BLaER1 (cell line): ENCODE results near the gene ARAP3.

Source experiments
- H3K27ac ChIP-seq: shearing (Covaris generic); formaldehyde crosslinking; 2 replicates; pipeline ENCODE4 v1.8.1; 2022
- H3K27me3 ChIP-seq: shearing (Covaris generic); formaldehyde crosslinking; 2 replicates; pipeline ENCODE4 v1.8.1; 2022
- H3K36me3 ChIP-seq: shearing (Covaris generic); formaldehyde crosslinking; 2 replicates; pipeline ENCODE4 v1.8.1; 2022
- H3K4me1 ChIP-seq: shearing (Covaris generic); formaldehyde crosslinking; 2 replicates; pipeline ENCODE4 v1.8.1; 2022
- H3K4me2 ChIP-seq: shearing (Covaris generic); formaldehyde crosslinking; 2 replicates; pipeline ENCODE4 v1.8.1; 2022
- H3K4me3 ChIP-seq: shearing (Covaris generic); formaldehyde crosslinking; 2 replicates; pipeline ENCODE4 v1.8.1; 2022
- H3K9ac ChIP-seq: shearing (Covaris generic); formaldehyde crosslinking; 2 replicates; pipeline ENCODE4 v1.8.1; 2022
- H3K9me3 ChIP-seq: shearing (Covaris generic); formaldehyde crosslinking; 2 replicates; pipeline ENCODE4 v1.8.1; 2022
- H4K20me1 ChIP-seq: shearing (Covaris generic); formaldehyde crosslinking; 2 replicates; pipeline ENCODE4 v1.8.1; 2022
- Cebpa-rat ChIP-seq: shearing (Covaris generic); IDR thresholded peaks from 2 replicates; pipeline ENCODE4 v1.8.1; 2022

The ARAP3 gene

GRCh38 chr5:141701360-141702119, 19.5 kb upstream of the ARAP3 start:
- H3K36me3 ChIP-seq = no peaks in the 10 kb centered on the region
- H3K9ac ChIP-seq = peak overlapping the region; percentile 60; the same call in 1 of the 2 replicates
- H3K4me1 ChIP-seq = peaks cover 23% of the 10 kb centered on the region
- H3K9me3 ChIP-seq = no peaks in the 10 kb centered on the region
- TF ChIP-seq Cebpa-rat = no peak
- H3K4me2 ChIP-seq = peak overlapping the region; percentile 94
- H3K27me3 ChIP-seq = peaks cover 35% of the 10 kb centered on the region
- H3K27ac ChIP-seq = no peak overlapping the region
- no peaks in the 10 kb centered on the region for H4K20me1 ChIP-seq
- peak overlapping the region; percentile 66 for H3K4me3 ChIP-seq

- H4K20me1 ChIP-seq = no peaks in the 10 kb centered on the region
- H3K27ac ChIP-seq = no peak overlapping the region
- H3K4me3 ChIP-seq = no peak overlapping the region
- H3K4me2 ChIP-seq = no peak overlapping the region
- no peaks in the 10 kb centered on the region for H3K9me3 ChIP-seq
- peaks cover 10% of the 10 kb centered on the region for H3K27me3 ChIP-seq
- no peak for TF ChIP-seq Cebpa-rat
- no peaks in the 10 kb centered on the region for H3K36me3 ChIP-seq
- peaks cover 19% of the 10 kb centered on the region for H3K4me1 ChIP-seq
- no peak overlapping the region for H3K9ac ChIP-seq
These were observed 15.6 kb upstream of the ARAP3 start for GRCh38 chr5:141697586-141697985.

- no peak overlapping the region for H3K9ac ChIP-seq
- H3K4me2 ChIP-seq = no peak overlapping the region
- H3K4me3 ChIP-seq = no peak overlapping the region
- H3K27me3 ChIP-seq = 0 out of 2 replicates have a peak, but pooled peaks cover 6% of the 10 kb centered on the region
- H3K27ac ChIP-seq = no peak overlapping the region
- H3K36me3 ChIP-seq = no peaks in the 10 kb centered on the region
- H3K9me3 ChIP-seq = no peaks in the 10 kb centered on the region
- TF ChIP-seq Cebpa-rat = no peak
- H4K20me1 ChIP-seq = no peaks in the 10 kb centered on the region
- H3K4me1 ChIP-seq = peaks cover 12% of the 10 kb centered on the region
These were observed 14.4 kb upstream of the ARAP3 start for GRCh38 chr5:141696431-141696830.

- Histone ChIP-seq H4K20me1 (no peaks in the 10 kb centered on the region), H3K4me1 (peaks cover 6% of the 10 kb centered on the region), H3K27ac (no peak overlapping the region), H3K27me3 (0 out of 2 replicates have a peak, but pooled peaks cover 6% of the 10 kb centered on the region), H3K4me2 (no peak overlapping the region), H3K9ac (no peak overlapping the region), H3K4me3 (no peak overlapping the region), H3K9me3 (no peaks in the 10 kb centered on the region), H3K36me3 (no peaks in the 10 kb centered on the region)
- no peak for TF ChIP-seq Cebpa-rat
These were observed 13.7 kb upstream of the ARAP3 start for GRCh38 chr5:141695627-141696215.

- Histone ChIP-seq H3K4me1 (peaks cover 6% of the 10 kb centered on the region), H3K9me3 (no peaks in the 10 kb centered on the region), H3K27ac (no peak overlapping the region), H3K4me3 (no peak overlapping the region), H4K20me1 (no peaks in the 10 kb centered on the region), H3K4me2 (no peak overlapping the region), H3K36me3 (no peaks in the 10 kb centered on the region), H3K27me3 (no peaks in the 10 kb centered on the region), H3K9ac (no peak overlapping the region)
- TF ChIP-seq Cebpa-rat = no peak
These were observed 12.4 kb upstream of the ARAP3 start for GRCh38 chr5:141694479-141694878.

GRCh38 chr5:141692919-141693725, 11.1 kb upstream of the ARAP3 start:
- peaks cover 6% of the 10 kb centered on the region for H3K4me1 ChIP-seq
- H3K36me3 ChIP-seq = no peaks in the 10 kb centered on the region
- no peak overlapping the region for H3K4me3 ChIP-seq
- H3K27ac ChIP-seq = no peak overlapping the region
- no peak overlapping the region for H3K4me2 ChIP-seq
- H3K9me3 ChIP-seq = no peaks in the 10 kb centered on the region
- no peak for TF ChIP-seq Cebpa-rat
- H4K20me1 ChIP-seq = no peaks in the 10 kb centered on the region
- H3K9ac ChIP-seq = no peak overlapping the region
- H3K27me3 ChIP-seq = no peaks in the 10 kb centered on the region

GRCh38 chr5:141692533-141692888, 10.5 kb upstream of the ARAP3 start:
- H3K4me2 ChIP-seq = peak overlapping the region; percentile 85
- H3K27ac ChIP-seq = no peak overlapping the region
- no peaks in the 10 kb centered on the region for H4K20me1 ChIP-seq
- peak overlapping the region; percentile 58 for H3K4me3 ChIP-seq
- no peak for TF ChIP-seq Cebpa-rat
- H3K36me3 ChIP-seq = no peaks in the 10 kb centered on the region
- peaks cover 6% of the 10 kb centered on the region for H3K4me1 ChIP-seq
- H3K9me3 ChIP-seq = no peaks in the 10 kb centered on the region
- no peak overlapping the region for H3K9ac ChIP-seq
- H3K27me3 ChIP-seq = no peaks in the 10 kb centered on the region

- Histone ChIP-seq H3K4me2 (peak overlapping the region; percentile 85), H3K4me1 (peaks cover 6% of the 10 kb centered on the region), H3K36me3 (no peaks in the 10 kb centered on the region), H4K20me1 (no peaks in the 10 kb centered on the region), H3K4me3 (peak overlapping the region; percentile 58), H3K9ac (no peak overlapping the region), H3K27me3 (no peaks in the 10 kb centered on the region), H3K9me3 (no peaks in the 10 kb centered on the region), H3K27ac (no peak overlapping the region)
- TF ChIP-seq Cebpa-rat = no peak
These were observed 10.0 kb upstream of the ARAP3 start for GRCh38 chr5:141691867-141692532.

GRCh38 chr5:141691286-141691866, 9.3 kb upstream of the ARAP3 start:
- no peak for TF ChIP-seq Cebpa-rat
- H3K4me2 ChIP-seq = no peak overlapping the region
- H3K36me3 ChIP-seq = no peaks in the 10 kb centered on the region
- H3K27ac ChIP-seq = no peak overlapping the region
- H3K4me3 ChIP-seq = no peak overlapping the region
- H4K20me1 ChIP-seq = no peaks in the 10 kb centered on the region
- H3K9me3 ChIP-seq = no peaks in the 10 kb centered on the region
- H3K27me3 ChIP-seq = no peaks in the 10 kb centered on the region
- no peak overlapping the region for H3K9ac ChIP-seq
- H3K4me1 ChIP-seq = peaks cover 6% of the 10 kb centered on the region
